Retinal pigment epithelial cell (primary cell): Measurements from ENCODE around the gene LMO7.
"Not testable (repeated sequence)": the region's sequence is repeated elsewhere in the genome, so short reads cannot be mapped to it uniquely, and the experiment has no call there.

Experiments used
- DNase-seq: peaks from one replicate; pipeline ENCODE4 v3.0.0-alpha.2; 2010; ENCODE audit warnings: low read depth
- H3K4me3 ChIP-seq: 2 replicates; pipeline ENCODE4 v1.5.1; 2011; ENCODE audit warnings: mild to moderate bottlenecking, low read length, control low read depth, moderate library complexity
- TF ChIP-seq, protein P1 (sequence below): conservative IDR thresholded peaks from 2 replicates; pipeline ENCODE4 v1.5.1; 2011; ENCODE audit warnings: low read depth, low read length, control low read depth, inconsistent platforms

Gene LMO7

DNA sequence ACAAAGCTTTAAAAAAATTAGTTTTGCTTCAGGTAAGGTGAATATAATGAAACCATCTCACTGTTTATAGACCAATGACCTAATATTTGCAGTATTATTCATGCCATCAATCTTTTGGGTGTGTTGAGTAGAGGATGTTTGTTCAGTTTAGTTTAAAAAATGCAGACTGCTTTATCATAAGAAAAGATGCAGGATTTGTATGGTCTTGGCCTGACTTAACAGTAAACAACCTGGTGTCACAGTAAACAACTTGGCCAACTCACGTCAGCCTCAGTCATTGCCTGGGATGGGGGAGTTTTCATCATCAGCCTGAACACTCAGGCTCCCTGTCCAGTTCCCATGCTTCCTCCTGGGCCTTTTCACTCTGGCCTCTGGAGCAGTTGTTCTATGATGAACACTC is 55.1 kb downstream of the LMO7 start:
- TF ChIP-seq, protein P1, sequence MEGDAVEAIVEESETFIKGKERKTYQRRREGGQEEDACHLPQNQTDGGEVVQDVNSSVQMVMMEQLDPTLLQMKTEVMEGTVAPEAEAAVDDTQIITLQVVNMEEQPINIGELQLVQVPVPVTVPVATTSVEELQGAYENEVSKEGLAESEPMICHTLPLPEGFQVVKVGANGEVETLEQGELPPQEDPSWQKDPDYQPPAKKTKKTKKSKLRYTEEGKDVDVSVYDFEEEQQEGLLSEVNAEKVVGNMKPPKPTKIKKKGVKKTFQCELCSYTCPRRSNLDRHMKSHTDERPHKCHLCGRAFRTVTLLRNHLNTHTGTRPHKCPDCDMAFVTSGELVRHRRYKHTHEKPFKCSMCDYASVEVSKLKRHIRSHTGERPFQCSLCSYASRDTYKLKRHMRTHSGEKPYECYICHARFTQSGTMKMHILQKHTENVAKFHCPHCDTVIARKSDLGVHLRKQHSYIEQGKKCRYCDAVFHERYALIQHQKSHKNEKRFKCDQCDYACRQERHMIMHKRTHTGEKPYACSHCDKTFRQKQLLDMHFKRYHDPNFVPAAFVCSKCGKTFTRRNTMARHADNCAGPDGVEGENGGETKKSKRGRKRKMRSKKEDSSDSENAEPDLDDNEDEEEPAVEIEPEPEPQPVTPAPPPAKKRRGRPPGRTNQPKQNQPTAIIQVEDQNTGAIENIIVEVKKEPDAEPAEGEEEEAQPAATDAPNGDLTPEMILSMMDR: no peak
- DNase-seq: no peak

DNA sequence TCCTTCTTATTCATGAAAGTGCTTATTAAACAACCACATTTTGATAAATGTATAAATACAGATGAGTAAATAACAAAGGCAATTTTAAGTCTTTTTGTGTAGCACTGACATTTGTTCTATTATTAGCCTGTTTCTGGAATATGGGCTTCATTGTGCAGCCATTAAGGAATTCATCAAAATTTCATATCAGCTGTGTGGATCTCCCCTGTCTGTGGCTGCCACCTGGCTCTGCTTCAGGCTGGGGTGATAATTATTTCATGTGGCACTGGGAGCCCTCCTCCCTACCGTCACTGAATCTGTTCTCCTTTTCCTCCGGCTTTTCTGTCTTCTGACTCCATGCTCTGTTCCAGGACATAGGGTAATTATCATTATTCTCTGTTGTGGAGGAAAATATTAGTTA is 57.1 kb downstream of the LMO7 start:
- DNase-seq: no peak
- H3K4me3 ChIP-seq: no peak overlapping the region
- TF ChIP-seq, protein P1: no peak

More for the DNA sequence above, 55.1 kb downstream of the LMO7 start:
- no peak overlapping the region for H3K4me3 ChIP-seq

DNA sequence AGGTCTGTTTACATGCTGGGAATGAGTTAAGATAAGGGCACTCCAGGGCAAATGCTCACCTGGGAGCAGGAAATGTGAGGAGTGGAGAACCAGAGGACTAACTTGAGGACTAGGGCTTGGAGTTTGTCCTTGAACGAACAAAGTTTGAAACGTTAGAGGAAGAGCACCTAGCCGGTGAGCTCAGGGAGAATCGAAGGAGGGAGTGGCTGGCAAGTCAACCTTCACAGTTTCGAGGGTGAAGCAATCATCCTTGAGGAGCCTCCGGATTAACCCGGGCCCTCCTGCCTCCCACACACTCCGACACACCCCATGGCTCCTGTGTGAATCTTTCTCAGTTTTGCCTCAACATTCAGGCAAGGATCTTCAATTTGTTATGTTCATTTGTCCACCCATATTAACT is 58.6 kb downstream of the LMO7 start:
- no peak overlapping the region for H3K4me3 ChIP-seq
- DNase-seq: no peak
- TF ChIP-seq, protein P1: no peak

DNA sequence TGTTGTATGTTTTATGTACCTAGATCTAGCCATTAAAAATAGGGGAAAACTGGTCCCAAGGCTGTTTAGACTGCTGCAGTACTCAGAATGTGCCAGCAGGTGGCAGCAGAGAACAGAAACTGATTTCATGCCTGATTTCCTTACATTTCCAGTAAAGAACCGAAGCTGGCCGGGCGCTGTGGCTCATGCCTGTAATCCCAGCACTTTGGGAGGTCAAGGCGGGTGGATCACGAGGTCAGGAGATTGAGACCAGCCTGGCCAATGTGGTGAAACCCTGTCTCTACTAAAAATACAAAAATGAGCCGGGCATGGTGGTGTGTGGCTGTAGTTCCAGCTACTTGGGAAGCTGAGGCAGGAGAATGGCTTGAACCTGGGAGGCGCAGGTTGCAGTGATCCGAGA is 59.8 kb downstream of the LMO7 start:
- TF ChIP-seq, protein P1: peak; percentile 88
- DNase-seq, H3K4me3 ChIP-seq: not testable (repeated sequence)

DNA sequence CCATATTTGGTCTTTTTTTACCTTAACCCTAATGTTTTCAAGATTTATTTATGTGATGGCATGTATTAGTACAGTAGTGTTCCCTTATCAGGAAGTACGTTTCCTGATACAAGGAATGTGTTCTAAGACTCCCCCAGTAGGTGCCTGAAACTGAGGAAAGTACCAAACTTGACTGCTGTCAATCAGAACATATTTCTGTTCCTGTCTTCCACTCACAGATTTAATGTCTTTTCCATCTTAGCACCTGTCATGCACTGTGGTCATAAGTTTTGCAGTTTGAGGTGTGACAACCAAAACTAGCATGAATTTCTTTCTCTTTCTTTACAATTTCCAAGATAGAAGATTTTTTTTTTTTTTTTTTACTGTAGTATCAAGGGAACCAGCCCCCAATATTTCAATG is 62.9 kb downstream of the LMO7 start:
- no peak overlapping the region for H3K4me3 ChIP-seq
- DNase-seq: no peak
- TF ChIP-seq, protein P1: no peak

DNA sequence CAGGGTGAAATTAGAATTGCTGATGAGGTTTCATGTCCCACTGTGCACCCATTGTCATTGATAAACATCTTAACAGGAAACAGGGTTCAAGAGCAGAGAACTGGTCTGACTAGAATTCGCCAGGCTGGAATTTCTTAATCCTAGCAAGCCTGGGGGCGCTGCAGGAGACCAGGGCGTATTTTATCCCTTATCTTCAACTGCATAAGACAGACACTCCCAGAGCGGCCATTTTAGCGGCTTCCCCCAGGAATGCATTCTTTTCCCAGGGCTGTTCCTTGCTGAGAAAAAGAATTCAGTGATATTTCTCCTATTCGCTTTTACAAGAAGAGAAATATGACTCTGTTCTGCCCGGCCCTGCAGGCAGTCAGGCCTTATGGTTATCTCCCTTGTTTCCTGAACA is 63.6 kb downstream of the LMO7 start:
- not testable (repeated sequence) for DNase-seq, H3K4me3 ChIP-seq

DNA sequence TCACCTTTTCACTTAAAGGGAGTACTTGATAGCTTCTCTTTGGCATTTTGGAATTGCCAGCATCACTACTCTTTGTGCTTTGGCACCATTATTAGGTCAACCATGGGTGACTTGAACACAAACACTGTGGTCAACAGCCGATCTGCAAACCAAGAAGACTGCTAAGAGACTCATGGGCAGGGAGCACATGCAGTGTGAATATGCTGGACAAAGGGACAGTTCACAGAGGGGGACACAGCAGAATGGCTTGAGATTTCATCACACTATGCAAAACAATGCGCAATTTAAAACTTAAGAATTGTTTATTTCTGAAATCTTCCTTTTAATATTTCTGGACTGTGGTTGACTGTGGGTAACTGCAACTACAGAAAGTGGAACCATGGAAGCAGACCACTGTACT is 64.4 kb downstream of the LMO7 start:
- no peak overlapping the region for H3K4me3 ChIP-seq
- TF ChIP-seq, protein P1: no peak
- DNase-seq: no peak

DNA sequence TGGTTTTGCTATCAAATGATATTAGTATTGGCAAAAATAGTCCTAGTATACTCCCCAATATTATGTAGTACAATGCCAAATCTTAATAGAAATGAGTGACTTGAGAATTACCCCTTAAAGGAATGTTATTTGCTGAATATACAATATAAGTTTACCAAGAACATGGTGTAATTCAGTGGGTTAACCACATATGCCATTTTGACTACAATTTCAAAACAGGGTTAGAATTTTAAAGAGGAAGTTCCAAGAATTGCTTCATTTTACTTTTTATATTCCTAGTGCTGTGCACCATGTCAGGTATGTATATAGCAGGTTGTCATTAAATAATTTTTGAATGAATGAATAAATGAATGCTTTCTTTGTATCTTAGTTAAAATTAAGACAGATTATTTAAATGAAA is 66.3 kb downstream of the LMO7 start:
- no peak overlapping the region for H3K4me3 ChIP-seq
- TF ChIP-seq, protein P1: no peak
- DNase-seq: no peak
